Neural cell (in vitro differentiated cells): ENCODE data around the gene OMG. TPM values are rescaled to one million over a fixed set of nuclear protein-coding genes. Genes with fewer than 3 reads are reported as not detected.

Source experiments
- H2AFZ ChIP-seq: fragments of 200-600, 300-800 bp; sonication (generic), shearing (Covaris generic); 2 replicates; pipeline ENCODE4 v1.6.0; 2014; ENCODE audit warnings: low read depth, mild to moderate bottlenecking, antibody characterized with exemption, low read length, moderate library complexity
- H3F3A ChIP-seq: fragments of 200-600 bp; shearing (Covaris generic); 2 replicates; pipeline ENCODE4 v1.6.1; 2016; ENCODE audit warnings: mild to moderate bottlenecking, moderate library complexity, mixed read lengths, antibody characterized with exemption, low read length; ENCODE audit not compliant: insufficient read depth, poor library complexity, severe bottlenecking
- H3K27ac ChIP-seq: fragments of 200-600, 300-800 bp; sonication (generic), shearing (Covaris generic); 2 replicates; pipeline ENCODE4 v1.5.1; 2014; ENCODE audit warnings: mild to moderate bottlenecking, low read length, moderate library complexity
- H3K27me3 ChIP-seq: fragments of 300-800, 200-600 bp; sonication (generic), shearing (Covaris generic); 2 replicates; pipeline ENCODE4 v1.6.0; 2014; ENCODE audit warnings: mild to moderate bottlenecking, low read depth, low read length, moderate library complexity; ENCODE audit not compliant: insufficient read depth
- H3K36me3 ChIP-seq: fragments of 300-800, 200-600 bp; sonication (generic), shearing (Covaris generic); 2 replicates; pipeline ENCODE4 v1.5.1; 2014; ENCODE audit warnings: mild to moderate bottlenecking, antibody characterized with exemption, low read length, moderate library complexity; ENCODE audit not compliant: insufficient read depth
- H3K4me2 ChIP-seq: fragments of 300-800, 200-600 bp; sonication (generic), shearing (Covaris generic); 2 replicates; pipeline ENCODE4 v1.6.0; 2014; ENCODE audit warnings: mild to moderate bottlenecking, low read length
- H3K4me3 ChIP-seq: fragments of 300-800, 200-600 bp; sonication (generic), shearing (Covaris generic); 2 replicates; pipeline ENCODE4 v1.5.1; 2014; ENCODE audit warnings: mild to moderate bottlenecking, low read length, moderate library complexity
- H3K79me2 ChIP-seq: fragments of 200-600 bp; shearing (Covaris generic); replicated peaks from 2 replicates; pipeline ENCODE4 v1.6.0; 2014; ENCODE audit warnings: mild to moderate bottlenecking, low read length, moderate library complexity; ENCODE audit not compliant: insufficient read depth
- H3K9ac ChIP-seq: fragments of 300-800, 200-600 bp; sonication (generic), shearing (Covaris generic); 2 replicates; pipeline ENCODE4 v1.6.1; 2016; ENCODE audit warnings: mild to moderate bottlenecking, low read length, mixed read lengths
- H3K9me2 ChIP-seq: fragments of 200-600 bp; shearing (Covaris generic); 2 replicates; pipeline ENCODE4 v1.6.1; 2016; ENCODE audit warnings: mild to moderate bottlenecking, low read length, mixed read lengths; ENCODE audit not compliant: insufficient read depth
- H3K9me3 ChIP-seq: fragments of 200-600, 300-800 bp; sonication (generic), shearing (Covaris generic); 2 replicates; pipeline ENCODE4 v1.6.1; 2016; ENCODE audit warnings: mild to moderate bottlenecking, mixed run types, low read length, moderate library complexity, mixed read lengths
- H4K20me1 ChIP-seq: fragments of 200-600 bp; shearing (Covaris generic); 2 replicates; pipeline ENCODE4 v1.6.1; 2016; ENCODE audit warnings: mild to moderate bottlenecking, mixed run types; ENCODE audit not compliant: insufficient read depth
- CTCF ChIP-seq: fragments of 450-650 bp; IDR thresholded peaks from 2 replicates; pipeline ENCODE4 v1.5.1; 2014; ENCODE audit warnings: antibody characterized with exemption, mild to moderate bottlenecking, moderate library complexity; ENCODE audit not compliant: poor library complexity, severe bottlenecking
- EP300 ChIP-seq: fragments of 450-650 bp; conservative IDR thresholded peaks from 2 replicates; pipeline ENCODE4 v1.6.1; 2014; ENCODE audit warnings: antibody characterized with exemption, mild to moderate bottlenecking, moderate library complexity; ENCODE audit not compliant: poor library complexity, severe bottlenecking
- EZH2 ChIP-seq: fragments of 200-600, 300-800 bp; shearing (Covaris generic), sonication (generic); IDR thresholded peaks from 2 replicates; pipeline ENCODE4 v1.6.1; 2014; ENCODE audit warnings: antibody characterized with exemption, low read length, borderline replicate concordance, mild to moderate bottlenecking; ENCODE audit not compliant: insufficient read depth, poor library complexity, severe bottlenecking
- MXI1 ChIP-seq: fragments of 450-650 bp; conservative IDR thresholded peaks from 2 replicates; pipeline ENCODE4 v1.6.1; 2014; ENCODE audit warnings: antibody characterized with exemption, mild to moderate bottlenecking; ENCODE audit not compliant: poor library complexity, severe bottlenecking
- POLR2AphosphoS5 ChIP-seq: IDR thresholded peaks from 2 replicates; pipeline ENCODE4 v1.6.1; 2012
- RAD21 ChIP-seq: fragments of 450-650 bp; conservative IDR thresholded peaks from 2 replicates; pipeline ENCODE4 v1.6.1; 2014; ENCODE audit warnings: antibody characterized with exemption, mild to moderate bottlenecking, moderate library complexity
- REST ChIP-seq: IDR thresholded peaks from 2 replicates; pipeline ENCODE4 v1.6.1; 2012; ENCODE audit warnings: borderline replicate concordance
- SMC3 ChIP-seq: fragments of 450-650 bp; conservative IDR thresholded peaks from 2 replicates; pipeline ENCODE4 v1.6.1; 2014; ENCODE audit warnings: antibody characterized with exemption, mild to moderate bottlenecking, moderate library complexity; ENCODE audit not compliant: poor library complexity
- TAF1 ChIP-seq: IDR thresholded peaks from 2 replicates; pipeline ENCODE4 v1.6.1; 2012; ENCODE audit warnings: low read depth
- polyA plus RNA-seq: library from polyadenylated mRNA; depleted of rRNA; stranded (reverse); fragments of >200 nt; gene quantifications from 2 replicates; pipeline ENCODE4 v1.2.3, GENCODE V29; 2014

OMG gene
- polyA plus RNA-seq, 1 donor from 2014 or later: not detected

GRCh38 chr17:31294231-31294630, 2.8 kb downstream of the OMG start:
- Histone ChIP-seq H2AFZ (no peak overlapping the region), H4K20me1 (no peaks in the 10 kb centered on the region), H3K9ac (no peak overlapping the region), H3K36me3 (no peaks in the 10 kb centered on the region), H3K27ac (no peak overlapping the region), H3F3A (no peaks in the 10 kb centered on the region), H3K9me3 (no peaks in the 10 kb centered on the region), H3K79me2 (no peaks in the 10 kb centered on the region), H3K27me3 (no peaks in the 10 kb centered on the region), H3K9me2 (no peaks in the 10 kb centered on the region), H3K4me2 (no peak overlapping the region), H3K4me3 (no peak overlapping the region)
- TF ChIP-seq POLR2AphosphoS5: no peak
- TF ChIP-seq EZH2: no peak
- no peak for TF ChIP-seq CTCF

GRCh38 chr17:31293581-31293980, 3.5 kb downstream of the OMG start:
- Histone ChIP-seq H3K9me3 (no peaks in the 10 kb centered on the region), H2AFZ (no peak overlapping the region), H3K4me2 (no peak overlapping the region), H4K20me1 (no peaks in the 10 kb centered on the region), H3K27ac (no peak overlapping the region), H3K9me2 (no peaks in the 10 kb centered on the region), H3K4me3 (no peak overlapping the region), H3K9ac (no peak overlapping the region), H3K79me2 (no peaks in the 10 kb centered on the region), H3K27me3 (no peaks in the 10 kb centered on the region), H3K36me3 (no peaks in the 10 kb centered on the region), H3F3A (no peaks in the 10 kb centered on the region)
- TF ChIP-seq CTCF (no peak), TAF1 (no peak), RAD21 (no peak), MXI1 (no peak), EZH2 (no peak), POLR2AphosphoS5 (no peak), EP300 (no peak), SMC3 (no peak), REST (no peak)
